Measurements from ENCODE around the gene ABRAXAS1. TPM values are rescaled to one million over a fixed set of nuclear protein-coding genes. Genes with fewer than 3 reads are reported as not detected.
"Not testable (repeated sequence)": the region's sequence is repeated elsewhere in the genome, so short reads cannot be mapped to it uniquely, and the experiment has no call there.

ABRAXAS1 gene
- total RNA-seq, 1 experiment from 2014 or later = 24.7 TPM

DNA sequence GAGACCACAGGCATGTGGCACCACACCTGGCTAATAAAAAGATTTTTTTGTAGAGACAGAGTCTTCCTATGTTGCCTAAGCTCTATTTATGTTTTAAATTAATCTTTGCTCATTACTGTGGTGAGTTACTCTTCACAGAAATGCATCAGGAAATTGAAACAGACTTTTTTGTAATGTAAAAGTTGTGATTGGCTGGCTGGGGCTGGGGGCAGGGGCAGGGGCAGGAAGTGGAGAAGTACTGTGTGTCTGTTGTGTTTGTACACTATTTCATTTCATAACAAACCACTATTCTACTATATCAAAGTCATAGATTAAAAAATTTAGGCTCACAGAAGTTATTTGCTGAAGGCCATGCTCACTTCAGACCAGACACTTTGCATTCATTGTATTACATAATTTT, 19.1 kb upstream of the ABRAXAS1 start:
- Histone ChIP-seq H3K4me2 (ENCODE audit: insufficient read depth, insufficient read length, low read length) (no peak overlapping the region), H3K4ac (ENCODE audit: low read depth, low read length) (no peak overlapping the region), H4K91ac (ENCODE audit: insufficient read length, low read depth, low read length) (no peak overlapping the region), H3K23ac (ENCODE audit: insufficient read length, low read depth, low read length) (no peak overlapping the region), H3K14ac (ENCODE audit: insufficient read depth, low read length) (no peak overlapping the region; the same call in 1 of the 2 replicates), H4K20me1 (ENCODE audit: control insufficient read depth, insufficient read depth, insufficient read length) (no peaks in the 10 kb centered on the region), H3K56ac (ENCODE audit: insufficient read length, low read depth, low read length) (no peak overlapping the region), H3K9me3 (ENCODE audit: control insufficient read depth, low read depth, low read length) (no peaks in the 10 kb centered on the region), H3K4me1 (ENCODE audit: insufficient read depth, low read length) (no peaks in the 10 kb centered on the region; the same call in 1 of the 2 replicates), H2BK20ac (ENCODE audit: low read depth, low read length, poor library complexity, severe bottlenecking) (no peak overlapping the region), H2AK5ac (ENCODE audit: insufficient read length, low read length) (no peak overlapping the region), H2BK15ac (ENCODE audit: low read depth, low read length) (no peak overlapping the region), H2AFZ (ENCODE audit: low read length) (no peak overlapping the region), H3K27ac (ENCODE audit: insufficient read length, low read depth, low read length) (no peak overlapping the region), H3K27me3 (ENCODE audit: insufficient read depth, low read length) (no peaks in the 10 kb centered on the region), H3K79me2 (ENCODE audit: insufficient read depth, low read length) (no peaks in the 10 kb centered on the region), H3K79me1 (ENCODE audit: insufficient read depth, low read depth, low read length, poor library complexity, severe bottlenecking) (no peaks in the 10 kb centered on the region), H3T11ph (ENCODE audit: low read length) (no peak overlapping the region), H2BK5ac (ENCODE audit: insufficient read length, low read length) (no peak overlapping the region), H4K8ac (replicated peaks; ENCODE audit: insufficient read length, low read depth, low read length) (no peak overlapping the region), H2BK12ac (ENCODE audit: insufficient read length, low read depth, low read length) (no peak overlapping the region), H3K9ac (ENCODE audit: extremely low read depth, insufficient read length, low read length) (no peak overlapping the region), H3K23me2 (ENCODE audit: insufficient read length, low read depth, low read length, poor library complexity, severe bottlenecking) (no peaks in the 10 kb centered on the region), H4K5ac (ENCODE audit: insufficient read length, low read depth, low read length) (no peak overlapping the region), H2BK120ac (ENCODE audit: low read depth, low read length, poor library complexity, severe bottlenecking) (no peak overlapping the region), H3K18ac (ENCODE audit: insufficient read length, low read depth, low read length) (no peak overlapping the region)
- no peak for DNase-seq
- H3K4me1 Mint-ChIP-seq = peaks cover 0 to 3% of the 10 kb centered on the region in 2 experiments; a peak in 2 of 4 replicates
- H3K4me3 Mint-ChIP-seq = no peak overlapping the region
- H3K9me3 Mint-ChIP-seq = no peaks in the 10 kb centered on the region
- H3K27ac Mint-ChIP-seq = no peak overlapping the region; a peak in 1 of 7 replicates
- no peaks in the 10 kb centered on the region; the same call in 1 of the 2 replicates for H3K27me3 Mint-ChIP-seq (ENCODE audit: low read depth)
- H3K36me3 Mint-ChIP-seq (ENCODE audit: insufficient read depth in 1 of 3, low read depth in 3 of 3) = no peaks in the 10 kb centered on the region; a peak in 1 of 7 replicates
- TF ChIP-seq, protein P1, sequence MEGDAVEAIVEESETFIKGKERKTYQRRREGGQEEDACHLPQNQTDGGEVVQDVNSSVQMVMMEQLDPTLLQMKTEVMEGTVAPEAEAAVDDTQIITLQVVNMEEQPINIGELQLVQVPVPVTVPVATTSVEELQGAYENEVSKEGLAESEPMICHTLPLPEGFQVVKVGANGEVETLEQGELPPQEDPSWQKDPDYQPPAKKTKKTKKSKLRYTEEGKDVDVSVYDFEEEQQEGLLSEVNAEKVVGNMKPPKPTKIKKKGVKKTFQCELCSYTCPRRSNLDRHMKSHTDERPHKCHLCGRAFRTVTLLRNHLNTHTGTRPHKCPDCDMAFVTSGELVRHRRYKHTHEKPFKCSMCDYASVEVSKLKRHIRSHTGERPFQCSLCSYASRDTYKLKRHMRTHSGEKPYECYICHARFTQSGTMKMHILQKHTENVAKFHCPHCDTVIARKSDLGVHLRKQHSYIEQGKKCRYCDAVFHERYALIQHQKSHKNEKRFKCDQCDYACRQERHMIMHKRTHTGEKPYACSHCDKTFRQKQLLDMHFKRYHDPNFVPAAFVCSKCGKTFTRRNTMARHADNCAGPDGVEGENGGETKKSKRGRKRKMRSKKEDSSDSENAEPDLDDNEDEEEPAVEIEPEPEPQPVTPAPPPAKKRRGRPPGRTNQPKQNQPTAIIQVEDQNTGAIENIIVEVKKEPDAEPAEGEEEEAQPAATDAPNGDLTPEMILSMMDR (conservative IDR thresholded peaks at IDR 0.05) = no peak

- not testable (repeated sequence) for H3K9ac ChIP-seq (ENCODE audit: extremely low read depth, insufficient read length, low read length); H3K4me1 Mint-ChIP-seq; H3K4me2 ChIP-seq (ENCODE audit: insufficient read depth, insufficient read length, low read length); H2AFZ ChIP-seq (ENCODE audit: low read length); H3K23me2 ChIP-seq (ENCODE audit: insufficient read length, low read depth, low read length, poor library complexity, severe bottlenecking); H3K4me3 Mint-ChIP-seq; H3K79me2 ChIP-seq (ENCODE audit: insufficient read depth, low read length); H3K9me3 ChIP-seq (ENCODE audit: control insufficient read depth, low read depth, low read length); H2BK20ac ChIP-seq (ENCODE audit: low read depth, low read length, poor library complexity, severe bottlenecking); H3K4ac ChIP-seq (ENCODE audit: low read depth, low read length); H3K23ac ChIP-seq (ENCODE audit: insufficient read length, low read depth, low read length); H3K79me1 ChIP-seq (ENCODE audit: insufficient read depth, low read depth, low read length, poor library complexity, severe bottlenecking); H4K91ac ChIP-seq (ENCODE audit: insufficient read length, low read depth, low read length); H3K27me3 Mint-ChIP-seq (ENCODE audit: low read depth); H3K27ac Mint-ChIP-seq; H2BK120ac ChIP-seq (ENCODE audit: low read depth, low read length, poor library complexity, severe bottlenecking); H3K14ac ChIP-seq (ENCODE audit: insufficient read depth, low read length); H2BK5ac ChIP-seq (ENCODE audit: insufficient read length, low read length); H3K9me3 Mint-ChIP-seq; H3K4me1 ChIP-seq (ENCODE audit: insufficient read depth, low read length); H2AK5ac ChIP-seq (ENCODE audit: insufficient read length, low read length); H3T11ph ChIP-seq (ENCODE audit: low read length); DNase-seq; H3K56ac ChIP-seq (ENCODE audit: insufficient read length, low read depth, low read length); H3K18ac ChIP-seq (ENCODE audit: insufficient read length, low read depth, low read length); H3K27me3 ChIP-seq (ENCODE audit: insufficient read depth, low read length); H4K8ac ChIP-seq (replicated peaks; ENCODE audit: insufficient read length, low read depth, low read length); H4K20me1 ChIP-seq (ENCODE audit: control insufficient read depth, insufficient read depth, insufficient read length); H4K5ac ChIP-seq (ENCODE audit: insufficient read length, low read depth, low read length); H3K36me3 Mint-ChIP-seq (ENCODE audit: insufficient read depth in 1 of 3, low read depth in 3 of 3); H2BK12ac ChIP-seq (ENCODE audit: insufficient read length, low read depth, low read length); H2BK15ac ChIP-seq (ENCODE audit: low read depth, low read length); H3K27ac ChIP-seq (ENCODE audit: insufficient read length, low read depth, low read length)
- no CpG with 5 or more reads among the region's 3 CpGs for WGBS (ENCODE audit: extremely low coverage, insufficient read length, low lambda C conversion rate)
These were observed 16.8 kb upstream of the ABRAXAS1 start for GRCh38 chr4:83501671-83502070.
